AG04450 (cell line): ENCODE results near the gene COG4. TPM values are rescaled to one million over a fixed set of nuclear protein-coding genes. Genes with fewer than 3 reads are reported as not detected.

ENCODE experiments used
- CTCF ChIA-PET: fragments of 300-600, 350-600 bp; formaldehyde crosslinking; extraction: SDS; loops from one replicate; lab custom pipeline; 2022; ENCODE audit warnings: antibody characterized with exemption, inconsistent platforms; lab: Charles Lee
- POLR2A ChIA-PET: fragments of 350-600 bp; formaldehyde crosslinking; extraction: SDS; loops from one replicate; lab custom pipeline; 2021; ENCODE audit warnings: antibody characterized with exemption, inconsistent platforms; lab: Yijun Ruan, JAX
- DNase-seq: peaks from one replicate; pipeline ENCODE4 v3.0.0-alpha.2; 2011; ENCODE audit warnings: low read depth, low spot score
- H3K27ac ChIP-seq: one replicate; pipeline ENCODE4 v1.5.1; 2012; ENCODE audit warnings: low read depth, low read length, control low read depth
- H3K27me3 ChIP-seq: one replicate; pipeline ENCODE4 v1.6.0; 2012; ENCODE audit warnings: low read length; ENCODE audit not compliant: control insufficient read depth, insufficient read depth
- H3K4me3 ChIP-seq: 2 replicates; pipeline ENCODE4 v1.5.1; 2011; ENCODE audit warnings: mild to moderate bottlenecking, low read depth, low read length, control low read depth
- H3K9me3 ChIP-seq: 2 replicates; pipeline ENCODE4 v1.5.1; 2012; ENCODE audit warnings: low read length; ENCODE audit not compliant: control insufficient read depth, insufficient read depth
- polyA plus RNA-seq: library from polyadenylated mRNA; depleted of rRNA; stranded (reverse); fragments of >200 nt; gene quantifications from 2 replicates; pipeline ENCODE4 v1.2.3, GENCODE V29; 2011
- TF ChIP-seq, protein P1 (sequence below): IDR thresholded peaks from 2 replicates; pipeline ENCODE4 v1.5.1; 2011; ENCODE audit warnings: low read depth, low read length, control low read depth, inconsistent platforms

Gene COG4
- polyA plus RNA-seq, 1 experiment, result 51.8 TPM

GRCh38 chr16:70522216-70523075, 908 bp downstream of the COG4 start:
- ChIA-PET CTCF (interaction anchor here (0.8 kb wide), 1 partner anchor 132 kb away, joined by 3 read pairs; no protein-coding TSS in a partner anchor), POLR2A (interaction anchor here (0.5 to 1.1 kb wide), 4 partner anchors 16 to 233 kb away, joined by 3 to 6 read pairs (median 5); partner anchors contain the start of gene AARS1)
- TF ChIP-seq, protein P1, sequence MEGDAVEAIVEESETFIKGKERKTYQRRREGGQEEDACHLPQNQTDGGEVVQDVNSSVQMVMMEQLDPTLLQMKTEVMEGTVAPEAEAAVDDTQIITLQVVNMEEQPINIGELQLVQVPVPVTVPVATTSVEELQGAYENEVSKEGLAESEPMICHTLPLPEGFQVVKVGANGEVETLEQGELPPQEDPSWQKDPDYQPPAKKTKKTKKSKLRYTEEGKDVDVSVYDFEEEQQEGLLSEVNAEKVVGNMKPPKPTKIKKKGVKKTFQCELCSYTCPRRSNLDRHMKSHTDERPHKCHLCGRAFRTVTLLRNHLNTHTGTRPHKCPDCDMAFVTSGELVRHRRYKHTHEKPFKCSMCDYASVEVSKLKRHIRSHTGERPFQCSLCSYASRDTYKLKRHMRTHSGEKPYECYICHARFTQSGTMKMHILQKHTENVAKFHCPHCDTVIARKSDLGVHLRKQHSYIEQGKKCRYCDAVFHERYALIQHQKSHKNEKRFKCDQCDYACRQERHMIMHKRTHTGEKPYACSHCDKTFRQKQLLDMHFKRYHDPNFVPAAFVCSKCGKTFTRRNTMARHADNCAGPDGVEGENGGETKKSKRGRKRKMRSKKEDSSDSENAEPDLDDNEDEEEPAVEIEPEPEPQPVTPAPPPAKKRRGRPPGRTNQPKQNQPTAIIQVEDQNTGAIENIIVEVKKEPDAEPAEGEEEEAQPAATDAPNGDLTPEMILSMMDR, result no peak
- no peaks in the 10 kb centered on the region for H3K27me3 ChIP-seq
- H3K9me3 ChIP-seq, result no peaks in the 10 kb centered on the region; the same call in 1 of the 2 replicates
- DNase-seq, result no peak
- peak overlapping the region; percentile 98 for H3K4me3 ChIP-seq
- H3K27ac ChIP-seq, result no peak overlapping the region

GRCh38 chr16:70520612-70521297, 2.6 kb downstream of the COG4 start:
- TF ChIP-seq, protein P1, result no peak
- Histone ChIP-seq H3K27ac (no peak overlapping the region), H3K4me3 (no peak overlapping the region), H3K9me3 (no peaks in the 10 kb centered on the region; the same call in 1 of the 2 replicates), H3K27me3 (no peaks in the 10 kb centered on the region)
- ChIA-PET POLR2A (interaction anchor here (0.6 kb wide), 1 partner anchor 167 kb away, joined by 3 read pairs; no protein-coding TSS in a partner anchor), CTCF (interaction anchor here (0.7 to 0.9 kb wide), 2 partner anchors 132 to 249 kb away, joined by 3 to 6 read pairs; no protein-coding TSS in a partner anchor)
- no peak for DNase-seq

DNA sequence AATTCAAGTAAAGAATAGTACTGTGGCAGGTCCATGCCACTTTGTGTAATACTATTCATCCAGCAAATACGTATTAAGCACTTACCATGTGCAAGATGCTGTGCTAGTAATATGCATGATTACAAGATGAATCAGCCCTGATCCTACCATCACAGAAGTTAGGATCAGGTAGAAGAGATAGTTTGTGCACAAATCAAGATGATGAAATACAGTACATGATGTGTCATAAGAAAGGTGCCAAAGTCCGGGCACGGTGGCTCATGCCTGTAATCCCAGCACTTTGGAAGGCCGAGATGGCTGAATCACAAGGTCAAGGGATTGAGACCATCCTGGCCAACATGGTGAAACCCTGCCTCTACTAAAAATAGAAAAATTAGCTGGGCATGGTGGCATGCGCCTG, 10.9 kb downstream of the COG4 start:
- TF ChIP-seq, protein P1, result no peak
- H3K9me3 ChIP-seq, result no peaks in the 10 kb centered on the region
- POLR2A ChIA-PET, result no interaction called here
- no peak for DNase-seq
- no peak overlapping the region for H3K4me3 ChIP-seq
- no peak overlapping the region for H3K27ac ChIP-seq
- CTCF ChIA-PET, result no interaction called here
- no peaks in the 10 kb centered on the region for H3K27me3 ChIP-seq

- no peak overlapping the region for H3K27ac ChIP-seq
Observed at GRCh38 chr16:70511833-70512232, 11.5 kb downstream of the COG4 start.

More at GRCh38 chr16:70511833-70512232, 11.5 kb downstream of the COG4 start:
- H3K4me3 ChIP-seq, result no peak overlapping the region
- no peaks in the 10 kb centered on the region for H3K9me3 ChIP-seq
- ChIA-PET CTCF (no interaction called here), POLR2A (no interaction called here)
- no peaks in the 10 kb centered on the region for H3K27me3 ChIP-seq
- DNase-seq, result no peak
- TF ChIP-seq, protein P1, result no peak
